ENCODE data around the gene PPARD.

DNA sequence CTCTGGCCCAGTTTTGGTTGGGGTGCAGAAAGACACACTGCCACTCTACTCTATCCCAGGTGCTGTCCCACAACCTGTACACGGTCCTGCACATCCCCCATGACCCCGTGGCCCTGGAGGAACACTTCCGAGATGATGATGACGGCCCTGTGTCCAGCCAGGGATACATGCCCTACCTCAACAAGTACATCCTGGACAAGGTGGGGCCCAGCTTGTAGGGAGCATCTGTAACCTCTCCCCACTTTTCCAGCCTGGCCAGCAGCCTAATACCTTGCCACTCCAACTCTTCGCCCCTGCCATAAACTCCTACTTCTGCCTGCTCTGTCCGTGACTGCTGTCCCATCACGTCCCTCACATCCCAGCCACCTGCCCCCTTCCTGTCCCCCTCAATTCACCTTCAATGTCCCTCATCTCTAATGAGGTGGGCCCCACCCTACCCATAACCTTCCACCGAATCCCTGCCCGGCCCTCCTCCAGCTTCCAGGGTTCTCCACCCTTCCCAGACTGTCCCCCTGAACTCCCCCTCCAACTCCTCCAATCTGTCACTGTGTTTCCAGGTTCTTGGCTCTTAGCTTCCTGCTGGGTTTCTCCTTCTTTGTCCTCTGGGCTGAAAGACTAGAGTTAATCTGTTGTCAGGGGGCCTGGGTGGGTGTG lies 32.6 kb upstream of the PPARD start:
- no peak for TF ChIP-seq YY1 (IDR thresholded peaks at IDR 0.05; ENCODE audit: insufficient read depth, insufficient read length)
- no peak for TF ChIP-seq ZNF274 (IDR thresholded peaks at IDR 0.05; ENCODE audit: low read depth, low read length)
- no peak for TF ChIP-seq SUZ12 (IDR thresholded peaks at IDR 0.05; ENCODE audit: extremely low read depth, insufficient read depth, insufficient read length)
